ENCODE measurements around the gene GAK. TPM values are rescaled to one million over a fixed set of nuclear protein-coding genes. Genes with fewer than 3 reads are reported as not detected.
A peak's percentile ranks its signal among the peaks of the same experiment; 100 is the strongest.

The GAK gene
- total RNA-seq, 1 experiment from 2014 or later = 117 TPM

GRCh38 chr4:963276-964225 is 31.4 kb upstream of the GAK start:
- ChIA-PET POLR2A (ENCODE audit: unreplicated experiment) (no interaction called here), CTCF (no interaction called here)
- H3K9ac ChIP-seq (ENCODE audit: low read length) = no peak overlapping the region
- no peaks in the 10 kb centered on the region for H3K9me2 ChIP-seq (replicated peaks; ENCODE audit: low read length)
- intact Hi-C loops (cut with micrococcal nuclease) = no loop called here
- H3K27ac ChIP-seq (ENCODE audit: low read length) = no peak overlapping the region
- H3K79me2 ChIP-seq (ENCODE audit: low read length) = no peaks in the 10 kb centered on the region
- no peaks in the 10 kb centered on the region for H3K27me3 ChIP-seq (ENCODE audit: low read length)
- no peaks in the 10 kb centered on the region for H4K20me1 ChIP-seq (ENCODE audit: low read length)
- DNase-seq (no peak), ATAC-seq (no peak)
- H3K4me2 ChIP-seq (ENCODE audit: low read length) = no peak overlapping the region
- no peaks in the 10 kb centered on the region for H3K4me1 ChIP-seq (ENCODE audit: insufficient read depth, low read length)
- H3K4me3 ChIP-seq (ENCODE audit: low read length) = no peak overlapping the region
- no TSS peak for BruUV-seq (replicated peaks)
- no peaks in the 10 kb centered on the region for H3K9me3 ChIP-seq (ENCODE audit: low read length)
- H3K36me3 ChIP-seq (ENCODE audit: low read depth, low read length) = no peaks in the 10 kb centered on the region
- TF ChIP-seq EZH2 (IDR thresholded peaks at IDR 0.05; ENCODE audit: low read length, unreplicated experiment) (no peak), EZH2phosphoT487 (IDR thresholded peaks at IDR 0.05; ENCODE audit: borderline replicate concordance, low read length) (no peak), CTCF (conservative IDR thresholded peaks at IDR 0.05; ENCODE audit: low read depth, low read length) (no peak)
- no peaks in the 10 kb centered on the region for H3F3A ChIP-seq (ENCODE audit: low read length, unreplicated experiment)
- no peak overlapping the region for H2AFZ ChIP-seq (ENCODE audit: low read length)

- Histone ChIP-seq H3K9me3 (ENCODE audit: low read length) (no peaks in the 10 kb centered on the region), H2AFZ (ENCODE audit: low read length) (no peak overlapping the region), H3K4me1 (ENCODE audit: insufficient read depth, low read length) (no peaks in the 10 kb centered on the region), H3K9me2 (replicated peaks; ENCODE audit: low read length) (no peaks in the 10 kb centered on the region), H4K20me1 (ENCODE audit: low read length) (no peaks in the 10 kb centered on the region), H3K27ac (ENCODE audit: low read length) (no peak overlapping the region), H3F3A (ENCODE audit: low read length, unreplicated experiment) (no peaks in the 10 kb centered on the region), H3K79me2 (ENCODE audit: low read length) (no peaks in the 10 kb centered on the region), H3K4me3 (ENCODE audit: low read length) (no peak overlapping the region), H3K36me3 (ENCODE audit: low read depth, low read length) (no peaks in the 10 kb centered on the region), H3K4me2 (ENCODE audit: low read length) (no peak overlapping the region), H3K27me3 (ENCODE audit: low read length) (no peaks in the 10 kb centered on the region), H3K9ac (ENCODE audit: low read length) (no peak overlapping the region)
- intact Hi-C loops (cut with micrococcal nuclease) = no loop called here
- ATAC-seq (peak; percentile 6; the same call in 1 of the 2 replicates), DNase-seq (no peak)
- POLR2A ChIA-PET (ENCODE audit: unreplicated experiment) = no interaction called here
- CTCF ChIA-PET = no interaction called here
- no TSS peak for BruUV-seq (replicated peaks)
- TF ChIP-seq EZH2 (IDR thresholded peaks at IDR 0.05; ENCODE audit: low read length, unreplicated experiment) (no peak), EZH2phosphoT487 (IDR thresholded peaks at IDR 0.05; ENCODE audit: borderline replicate concordance, low read length) (no peak), CTCF (conservative IDR thresholded peaks at IDR 0.05; ENCODE audit: low read depth, low read length) (no peak)
Measured at GRCh38 chr4:962231-963208, 30.4 kb upstream of the GAK start.
